ENCODE data around the gene TRIP13.

TRIP13 gene

GRCh38 chr5:889075-889710, 3.5 kb upstream of the TRIP13 start:
- no peak for TF ChIP-seq CTCF (conservative IDR thresholded peaks at IDR 0.05)
- TF ChIP-seq ZFX (IDR thresholded peaks at IDR 0.05): no peak
- H3K27ac ChIP-seq: no peak overlapping the region

- H3K27ac ChIP-seq: peak overlapping the region; percentile 98
- TF ChIP-seq ZFX (IDR thresholded peaks at IDR 0.05) (no peak), CTCF (conservative IDR thresholded peaks at IDR 0.05) (no peak)
Observed at GRCh38 chr5:891117-891836, 1.4 kb upstream of the TRIP13 start.

GRCh38 chr5:891837-892393, 769 bp upstream of the TRIP13 start:
- peak overlapping the region; percentile 98 for H3K27ac ChIP-seq
- TF ChIP-seq CTCF (conservative IDR thresholded peaks at IDR 0.05): no peak
- no peak for TF ChIP-seq ZFX (IDR thresholded peaks at IDR 0.05)

- H3K27ac ChIP-seq: peak overlapping the region; percentile 98
- TF ChIP-seq ZFX (IDR thresholded peaks at IDR 0.05): no peak
- TF ChIP-seq CTCF (conservative IDR thresholded peaks at IDR 0.05): no peak
Observed at GRCh38 chr5:893137-893506, 438 bp downstream of the TRIP13 start.

- H3K27ac ChIP-seq: peak overlapping the region; percentile 98
- no peak for TF ChIP-seq CTCF (conservative IDR thresholded peaks at IDR 0.05)
- TF ChIP-seq ZFX (IDR thresholded peaks at IDR 0.05): no peak
Observed at GRCh38 chr5:893711-894110, 1.0 kb downstream of the TRIP13 start.

- TF ChIP-seq ZFX (IDR thresholded peaks at IDR 0.05) (no peak), CTCF (conservative IDR thresholded peaks at IDR 0.05) (no peak)
- no peak overlapping the region for H3K27ac ChIP-seq
Observed at GRCh38 chr5:900781-901180, 8.1 kb downstream of the TRIP13 start.
